ENCODE results near the gene PRKAA1.

The PRKAA1 gene

DNA sequence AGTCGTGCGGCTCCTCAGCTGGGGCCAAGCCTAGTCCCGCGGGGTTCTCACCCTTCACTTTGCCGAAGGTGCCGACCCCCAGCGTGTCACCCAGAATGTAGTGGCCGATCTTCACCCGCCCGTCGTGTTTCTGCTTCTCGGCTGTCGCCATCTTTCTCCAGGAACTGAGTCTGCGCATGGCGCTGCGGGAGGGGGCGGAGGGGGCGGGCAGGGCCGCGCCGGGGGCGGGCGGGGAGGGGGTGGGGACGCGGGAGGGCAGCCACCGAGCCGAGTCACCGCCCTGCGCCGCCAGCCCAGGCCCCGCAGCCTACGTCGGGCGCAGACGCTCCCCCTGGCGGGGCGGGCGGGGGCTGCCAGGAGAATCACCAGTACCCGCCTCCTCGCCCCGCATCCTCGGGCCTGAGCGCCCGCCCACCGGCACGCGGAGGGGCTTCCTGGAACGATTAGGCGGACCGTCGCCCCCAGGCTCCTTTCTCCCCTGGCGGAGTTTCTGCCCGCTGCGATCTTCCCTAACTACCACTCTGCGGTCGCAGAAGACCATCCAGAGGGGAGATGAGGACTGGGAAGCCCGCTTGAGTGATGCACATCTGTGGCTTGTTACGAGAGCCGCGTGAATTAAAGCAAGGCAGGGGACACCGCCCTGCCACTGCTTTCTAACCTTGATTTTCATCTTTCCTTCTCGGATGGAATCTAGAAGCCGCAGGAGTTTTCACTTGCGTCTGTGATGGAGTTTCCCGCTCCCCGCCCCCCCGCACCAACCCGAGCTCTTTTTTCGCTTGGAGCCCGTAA, at the start of gene PRKAA1:
TSS of gene PRKAA1 (minus strand) at position 363 of the 789 bp plus-strand sequence. CDS start at position 178, 185 bp downstream.
- peak; percentile 90 for DNase-seq

DNA sequence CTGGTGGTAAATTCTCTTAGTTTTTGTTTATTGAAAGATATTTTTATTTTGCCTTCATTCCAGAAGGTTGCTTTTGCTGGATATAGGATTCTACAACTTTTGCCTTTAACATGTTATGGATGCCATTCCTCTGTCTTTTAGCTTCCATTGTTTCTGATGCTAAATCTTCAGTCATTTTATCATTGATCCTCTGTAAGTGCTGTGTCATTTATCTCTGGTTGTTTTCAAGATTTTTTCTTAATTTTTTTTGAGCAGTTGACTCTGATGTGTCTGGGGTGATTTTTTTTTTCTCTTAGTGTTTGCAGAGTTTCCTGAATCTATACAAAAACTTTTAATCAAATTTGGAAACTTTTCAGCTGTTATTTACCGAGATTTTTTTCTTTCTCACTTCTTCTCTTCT, 49.4 kb upstream of the PRKAA1 start:
- DNase-seq: no peak

DNA sequence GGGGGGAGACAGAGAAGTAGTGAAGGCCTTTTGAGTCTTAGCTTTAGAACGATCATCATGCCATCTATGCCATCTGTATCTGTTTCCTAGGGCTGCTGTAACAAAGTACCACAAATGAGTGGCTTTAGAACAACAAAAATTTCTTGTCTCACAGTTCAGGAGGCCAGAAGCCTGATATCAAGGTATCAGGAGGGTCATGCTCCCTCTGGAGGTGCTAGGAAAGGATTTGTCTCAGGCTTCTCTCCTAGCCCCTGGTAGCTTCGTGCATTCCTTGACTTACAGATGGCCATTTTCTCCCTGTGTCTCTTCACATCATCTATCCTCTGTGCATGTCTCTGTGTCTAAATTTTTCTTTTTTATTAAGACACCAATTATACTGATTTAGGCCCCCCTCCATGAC, 48.2 kb upstream of the PRKAA1 start:
- no peak for DNase-seq

DNA sequence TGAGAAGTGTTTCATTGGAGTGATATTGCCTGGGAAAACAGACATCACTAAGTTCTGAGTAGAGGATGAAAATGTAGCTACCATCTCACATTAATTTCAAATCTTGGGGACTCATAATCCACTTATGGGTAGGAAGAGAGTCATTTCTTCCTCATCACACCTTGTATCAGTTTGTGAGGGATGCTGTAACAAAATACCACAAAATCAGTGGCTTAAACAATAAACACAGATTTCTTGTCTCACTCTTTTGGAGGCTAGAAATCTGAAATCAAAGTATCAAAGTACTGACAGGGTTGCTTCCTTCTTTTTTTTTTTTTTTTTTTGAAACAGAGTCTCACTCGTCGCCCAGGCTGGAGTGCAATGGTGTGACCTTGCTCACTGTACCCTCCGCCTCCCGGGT, 46.4 kb upstream of the PRKAA1 start:
- DNase-seq: no peak

DNA sequence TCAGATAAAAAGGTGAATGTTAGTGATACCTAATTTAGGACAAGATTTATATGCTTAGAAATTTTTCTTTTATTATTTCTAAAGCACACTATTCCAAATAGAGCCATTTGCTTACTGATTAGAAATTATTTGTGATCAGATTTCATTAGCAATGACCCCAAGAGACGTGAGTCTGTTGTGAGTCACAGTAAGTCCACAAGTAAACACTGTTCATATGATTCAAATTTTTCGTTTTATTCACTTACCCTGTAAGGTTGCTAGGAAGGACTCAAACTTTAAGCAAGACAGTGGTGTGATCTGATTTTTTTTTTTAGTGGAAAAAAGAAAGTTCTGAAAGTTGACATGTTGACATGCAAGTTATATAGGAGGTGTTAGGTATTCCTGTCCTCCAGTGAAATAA, 44.2 kb upstream of the PRKAA1 start:
- no peak for DNase-seq

DNA sequence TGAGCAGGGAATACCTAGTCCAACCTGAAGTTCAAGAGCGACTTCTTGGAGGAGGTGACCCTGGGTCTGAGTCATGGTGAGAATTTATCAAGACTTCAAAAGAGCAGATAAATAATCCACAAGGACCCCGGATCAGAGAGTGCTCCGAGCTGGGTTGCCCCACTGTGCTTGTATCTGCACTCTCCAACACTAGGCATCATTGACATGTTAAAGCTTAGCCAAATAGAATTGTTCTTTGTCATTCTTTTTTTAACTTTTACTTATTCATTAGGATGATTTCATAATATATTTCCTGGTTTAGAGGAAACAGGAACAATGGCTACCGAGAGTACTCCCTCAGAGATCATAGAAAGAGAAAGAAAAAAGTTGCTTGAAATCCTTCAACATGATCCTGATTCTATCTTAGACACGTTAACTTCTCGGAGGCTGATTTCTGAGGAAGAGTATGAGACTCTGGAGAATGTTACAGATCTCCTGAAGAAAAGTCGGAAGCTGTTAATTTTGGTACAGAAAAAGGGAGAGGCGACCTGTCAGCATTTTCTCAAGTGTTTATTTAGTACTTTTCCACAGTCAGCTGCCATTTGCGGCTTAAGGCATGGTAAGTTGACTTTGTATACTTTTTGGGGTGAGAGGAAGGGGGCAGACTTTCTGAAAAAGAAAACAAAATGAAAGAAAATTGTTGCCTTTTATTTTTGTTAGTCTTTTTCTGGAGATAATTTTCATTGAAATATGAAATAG, 43.1 kb upstream of the PRKAA1 start, which contains the start of gene CARD6:
TSS of gene CARD6 (plus strand) at position 300 of the 738 bp plus-strand sequence. CDS start at position 316, 16 bp downstream.
- DNase-seq: no peak

DNA sequence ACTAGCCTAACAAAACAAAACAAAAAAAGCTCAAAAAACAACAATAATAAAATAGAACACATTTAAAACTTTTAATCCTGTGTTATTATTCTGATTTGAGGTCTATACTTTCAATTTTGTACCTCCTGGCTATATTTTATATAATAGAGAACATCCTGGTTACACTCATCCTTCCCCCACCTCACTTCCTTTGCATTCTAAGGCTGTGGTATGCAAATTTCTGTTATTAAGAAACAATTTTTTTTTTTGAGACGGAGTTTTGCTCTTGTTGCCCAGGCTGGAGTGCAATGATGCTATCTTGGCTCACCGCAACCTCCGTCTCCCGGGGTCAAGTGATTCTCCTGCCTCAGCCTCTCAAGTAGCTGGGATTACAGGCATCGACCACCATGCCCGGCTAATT, 39.9 kb upstream of the PRKAA1 start:
- DNase-seq: no peak

DNA sequence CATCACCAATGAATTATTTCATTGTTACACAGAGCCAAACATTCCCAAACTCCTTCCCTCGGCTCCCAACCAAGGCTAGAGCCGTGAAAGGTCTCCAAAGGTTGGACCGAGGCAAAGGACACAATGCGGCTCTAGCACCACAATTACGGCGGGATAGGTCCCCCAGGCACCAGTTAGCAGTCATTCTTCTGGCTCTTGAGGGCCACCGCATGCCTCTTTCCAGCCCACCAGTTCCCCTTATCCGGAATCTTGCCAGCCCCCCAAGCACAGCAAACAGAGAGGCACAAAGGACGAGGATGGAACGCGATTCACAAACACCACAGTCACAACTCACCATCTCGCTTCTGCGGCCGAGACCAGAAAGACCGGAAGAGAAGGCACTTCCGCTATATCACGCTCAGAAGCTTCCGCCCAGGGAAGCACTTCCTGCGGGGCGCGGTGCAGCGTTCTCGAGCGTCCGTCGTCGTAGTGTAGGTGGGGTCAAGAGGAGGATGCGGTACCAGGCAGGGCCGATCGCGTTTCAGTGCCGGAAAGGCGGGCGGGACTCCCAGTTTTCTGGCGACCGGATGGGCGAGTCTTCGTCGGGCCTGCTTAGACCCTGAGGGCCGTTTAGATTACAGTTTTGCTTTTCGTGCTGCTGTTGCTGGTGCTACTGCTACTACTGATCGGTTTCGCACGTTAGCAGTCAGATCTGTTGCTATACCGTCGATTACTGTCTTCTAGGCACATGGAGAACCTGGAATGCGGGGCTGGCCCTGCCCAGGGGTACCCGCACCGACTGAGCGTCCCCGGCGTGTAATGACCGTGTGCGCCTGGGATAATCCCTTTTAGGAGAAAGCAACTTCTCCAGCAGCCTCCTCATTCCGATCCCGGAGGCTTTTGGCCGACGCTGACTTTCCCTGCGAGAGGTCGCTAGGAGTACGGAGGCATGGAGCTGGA, 36.9 kb upstream of the PRKAA1 start, which contains the start of gene RPL37:
TSS of gene RPL37 (minus strand) at position 374 of the 939 bp plus-strand sequence. CDS start at position 337, 37 bp downstream.
- DNase-seq: peak; percentile 98

DNA sequence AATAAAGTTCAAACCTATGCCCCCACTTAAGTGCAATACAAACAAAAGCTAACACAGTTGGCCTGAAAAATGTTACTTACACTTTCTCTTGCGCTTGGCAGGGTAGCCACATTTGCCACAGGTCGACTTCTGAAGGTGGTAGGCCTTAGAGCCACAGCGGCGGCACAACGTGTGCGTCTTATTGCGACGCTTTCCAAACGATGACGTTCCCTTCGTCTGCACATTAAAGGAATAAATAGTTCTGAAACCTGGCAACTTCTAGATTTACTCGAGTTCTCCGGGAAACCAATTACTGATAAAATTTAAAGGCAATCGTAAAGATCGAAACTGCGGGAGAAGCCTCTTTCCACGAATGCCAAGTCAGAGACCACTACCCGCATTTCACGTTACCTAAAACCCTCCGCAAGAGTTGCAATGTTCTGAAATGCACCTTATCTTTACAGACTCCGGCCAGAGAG, 36.2 kb upstream of the PRKAA1 start:
- no peak for DNase-seq

DNA sequence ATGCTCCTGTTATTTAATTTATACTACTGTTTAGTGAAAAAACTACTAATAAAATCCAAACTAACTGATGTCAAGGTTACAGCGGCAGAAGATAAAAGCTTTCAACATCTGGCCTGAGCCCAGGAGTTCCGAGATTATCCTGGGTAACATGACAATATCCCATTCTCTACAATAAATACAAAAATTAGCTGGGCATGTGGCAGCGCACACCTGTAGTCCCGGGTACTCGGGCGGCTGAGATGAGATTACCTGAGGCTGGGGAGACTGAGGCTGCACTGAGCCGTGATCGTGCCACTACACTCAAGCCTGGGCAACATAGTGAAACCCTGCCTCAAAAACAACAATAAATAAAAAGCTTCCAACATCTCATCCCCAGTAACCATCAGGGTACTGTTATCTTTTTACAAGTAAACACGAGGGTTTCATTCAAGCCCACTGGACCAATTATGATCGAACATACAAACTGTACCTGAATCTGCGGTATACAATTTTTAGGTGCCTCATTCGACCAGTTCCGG, 35.6 kb upstream of the PRKAA1 start:
- no peak for DNase-seq

DNA sequence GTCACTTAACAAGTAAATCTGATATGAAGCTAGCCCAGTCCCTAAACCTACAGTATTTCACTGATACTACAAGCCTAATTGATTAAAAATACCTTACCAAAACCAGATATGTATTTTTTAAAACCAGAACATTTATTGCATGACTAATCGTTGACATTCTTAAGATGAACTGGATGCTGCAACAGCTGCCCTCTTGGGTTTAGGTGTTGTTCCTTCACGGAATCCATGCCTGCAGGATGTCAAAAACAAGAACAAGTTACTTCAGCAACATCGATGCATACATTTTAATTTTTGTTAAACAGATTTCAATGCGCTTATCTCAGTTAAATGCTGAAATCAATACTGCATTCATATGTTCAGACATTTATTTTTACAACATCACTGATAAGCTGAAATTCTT, 34.2 kb upstream of the PRKAA1 start:
- DNase-seq: no peak

DNA sequence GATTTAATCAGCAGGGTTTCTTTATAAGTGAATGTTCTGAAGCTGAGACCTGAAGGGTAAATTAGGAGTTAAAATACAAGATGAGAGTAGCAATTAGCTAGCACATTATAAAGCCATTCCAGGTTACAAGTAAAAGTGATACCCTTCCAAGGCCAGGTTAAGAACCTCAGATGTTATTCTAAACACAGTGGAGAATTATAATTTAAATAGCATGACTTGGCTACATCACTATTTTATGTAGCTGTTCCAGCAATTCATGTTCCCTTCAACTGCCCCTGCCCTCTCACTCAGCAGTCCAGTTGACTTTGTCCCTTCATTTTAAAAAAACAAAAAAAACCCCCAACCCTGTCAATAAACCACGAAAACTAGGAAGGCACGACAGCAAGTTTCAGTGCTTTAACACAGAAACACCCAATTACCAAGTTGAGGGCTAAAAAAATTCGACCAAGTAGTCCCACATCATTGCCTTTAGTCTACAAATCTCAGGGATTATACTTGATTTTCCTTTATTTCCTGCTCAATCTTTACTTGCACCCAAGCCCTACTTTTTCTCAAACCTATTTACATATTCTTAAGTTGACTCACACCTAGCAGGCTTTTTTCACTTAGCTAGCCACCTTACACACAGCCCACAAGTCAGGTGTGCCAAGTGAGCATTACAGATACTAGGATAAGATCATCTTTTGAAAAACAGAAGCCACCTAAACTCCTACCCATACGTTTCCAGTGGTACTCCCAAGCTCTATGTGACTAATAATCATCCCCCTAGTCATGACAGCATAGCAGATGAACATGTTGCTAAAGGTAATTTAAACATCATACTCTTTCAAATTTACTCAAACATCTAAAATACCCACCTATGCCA, 33.4 kb upstream of the PRKAA1 start:
- no peak for DNase-seq

DNA sequence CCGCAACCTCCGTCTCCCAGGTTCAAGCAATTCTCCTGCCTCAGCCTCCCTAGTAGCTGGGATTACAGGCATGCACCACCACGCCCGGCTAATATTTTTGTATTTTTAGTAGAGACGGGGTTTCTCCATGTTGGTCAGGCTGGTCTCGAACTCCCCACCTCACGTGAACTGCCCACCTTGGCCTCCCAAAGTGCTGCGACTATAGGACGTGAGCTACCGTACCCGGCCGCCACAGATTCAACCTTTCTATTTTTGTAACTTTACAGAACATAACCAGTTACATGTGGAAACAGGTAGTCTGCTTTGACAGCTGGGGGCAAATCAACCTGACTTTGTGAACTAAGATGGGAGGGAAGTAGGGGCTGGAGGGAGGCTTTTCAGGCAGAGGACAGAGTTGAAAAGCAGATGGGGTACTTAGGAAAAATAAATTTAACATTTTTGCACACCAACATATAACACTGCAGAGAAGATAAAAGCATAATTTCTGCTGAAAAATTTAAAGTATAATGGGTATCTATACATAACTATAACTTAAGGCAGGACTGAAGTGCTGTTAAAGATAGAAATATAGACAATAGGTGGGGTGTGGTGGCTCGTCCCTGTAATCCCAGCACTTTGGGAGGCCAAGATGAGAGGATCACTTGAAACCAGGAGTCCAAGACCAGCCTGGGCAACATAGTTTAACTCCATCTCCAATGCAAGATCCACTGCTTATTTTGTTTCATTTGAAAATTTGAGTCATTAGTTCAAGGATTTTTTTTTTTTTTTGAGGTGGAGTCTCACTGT, 31.8 kb upstream of the PRKAA1 start:
- no peak for DNase-seq

DNA sequence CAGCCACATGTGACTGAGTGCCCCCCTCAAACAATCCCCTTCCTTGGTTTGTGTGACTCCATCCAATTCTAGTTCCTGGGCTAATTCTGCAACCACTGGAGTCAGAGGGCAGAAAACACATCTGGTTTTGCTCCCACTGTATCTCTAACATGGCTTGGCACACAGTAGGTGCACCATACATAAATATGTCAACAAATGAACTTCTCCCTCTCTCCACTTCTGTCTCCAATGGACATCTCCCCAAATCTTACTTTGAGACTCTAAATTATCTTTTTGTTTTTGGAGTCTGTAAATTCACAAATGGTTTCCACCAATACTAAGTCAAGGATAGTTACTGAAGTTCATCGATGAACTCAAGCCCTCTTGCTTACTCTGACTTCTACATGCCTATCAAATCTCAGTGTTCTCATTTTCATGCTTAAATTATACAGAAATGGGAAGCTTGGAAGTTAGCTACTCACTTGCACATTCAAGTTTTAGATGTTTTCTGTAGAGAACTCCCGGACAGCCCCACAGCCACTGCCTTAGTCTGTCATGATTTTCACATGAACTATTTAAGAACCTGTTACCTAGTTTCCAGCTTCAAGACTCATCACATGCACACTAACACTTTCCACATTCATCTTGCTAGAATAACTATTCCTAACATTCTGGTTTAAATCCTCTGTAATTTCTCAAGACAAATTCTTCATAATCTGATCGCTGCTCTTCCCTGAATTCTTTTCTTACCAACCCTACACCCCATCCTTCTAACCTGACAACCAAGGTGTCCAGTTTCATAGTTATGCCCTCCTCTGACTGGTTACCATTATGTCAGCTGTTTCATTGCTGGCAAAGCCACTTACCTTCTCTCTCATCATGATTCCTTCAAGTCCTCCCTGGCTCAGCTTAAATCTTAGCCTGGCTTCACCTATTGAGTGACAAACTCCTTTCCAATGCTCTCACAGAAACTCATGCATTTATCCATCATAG, 30.8 kb upstream of the PRKAA1 start:
- DNase-seq: no peak

DNA sequence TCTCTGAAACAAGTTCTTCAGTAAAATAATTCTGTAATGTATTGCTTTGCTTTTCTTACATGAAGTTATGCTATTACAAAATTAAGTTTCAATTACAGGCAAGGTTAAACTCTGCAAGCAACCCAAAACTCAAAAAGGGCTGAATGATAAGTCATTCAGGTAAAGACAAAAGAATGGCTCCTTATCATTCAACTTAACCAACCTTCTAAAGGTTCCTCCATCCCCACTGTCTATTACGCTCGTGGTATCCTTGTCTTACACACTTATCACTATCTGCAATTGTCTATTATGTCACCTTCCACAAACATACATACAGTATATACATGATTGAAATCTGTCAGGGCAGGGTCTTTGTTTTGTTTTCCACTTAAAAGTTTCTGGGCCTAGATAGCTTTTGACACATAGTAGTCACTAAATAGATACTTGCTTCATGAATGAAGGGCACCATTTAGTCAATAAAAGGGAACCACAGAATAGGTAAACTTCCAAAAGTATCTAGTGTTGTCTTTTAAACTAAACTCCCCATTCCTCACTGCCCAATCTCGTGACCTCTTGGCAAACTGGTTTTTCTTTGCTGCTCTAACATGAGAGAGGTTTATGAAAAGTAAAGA, 30.0 kb upstream of the PRKAA1 start:
- no peak for DNase-seq

DNA sequence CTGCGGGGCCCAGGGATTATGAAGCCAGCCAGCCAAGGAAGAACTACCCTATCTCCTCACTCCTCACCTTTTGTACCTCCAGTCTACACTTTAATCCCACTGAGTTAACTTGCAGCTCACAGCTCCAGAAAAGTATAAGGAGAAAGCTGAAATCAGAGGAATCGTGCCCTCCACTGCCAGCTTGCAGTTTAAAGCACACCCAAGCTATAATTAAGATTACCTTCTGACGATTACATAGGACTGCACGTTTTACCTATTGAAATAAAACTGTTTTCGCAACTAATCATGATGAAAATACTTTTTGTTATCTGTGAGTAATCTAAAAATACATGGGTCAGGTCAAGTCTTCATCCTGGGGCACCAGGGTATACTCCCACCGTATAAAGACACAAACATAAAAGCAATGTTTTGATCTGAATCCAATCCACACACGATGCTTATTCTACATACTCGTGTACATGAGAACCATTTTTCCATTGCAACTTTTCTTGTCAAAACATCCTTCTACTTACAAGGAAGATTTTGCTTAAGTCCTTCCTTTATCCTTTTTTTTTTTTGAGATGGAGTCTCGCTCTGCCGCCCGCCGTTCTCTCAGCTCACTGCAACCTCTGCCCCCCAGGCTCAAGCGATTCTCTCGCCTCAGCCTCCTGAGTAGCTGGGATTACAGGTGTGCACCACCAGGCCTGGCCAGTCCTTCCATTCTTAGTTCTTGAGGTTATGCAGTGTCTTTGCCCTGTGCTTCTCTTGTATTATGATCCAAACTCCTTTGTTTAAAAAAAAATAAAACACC, 29.2 kb upstream of the PRKAA1 start:
- no peak for DNase-seq

DNA sequence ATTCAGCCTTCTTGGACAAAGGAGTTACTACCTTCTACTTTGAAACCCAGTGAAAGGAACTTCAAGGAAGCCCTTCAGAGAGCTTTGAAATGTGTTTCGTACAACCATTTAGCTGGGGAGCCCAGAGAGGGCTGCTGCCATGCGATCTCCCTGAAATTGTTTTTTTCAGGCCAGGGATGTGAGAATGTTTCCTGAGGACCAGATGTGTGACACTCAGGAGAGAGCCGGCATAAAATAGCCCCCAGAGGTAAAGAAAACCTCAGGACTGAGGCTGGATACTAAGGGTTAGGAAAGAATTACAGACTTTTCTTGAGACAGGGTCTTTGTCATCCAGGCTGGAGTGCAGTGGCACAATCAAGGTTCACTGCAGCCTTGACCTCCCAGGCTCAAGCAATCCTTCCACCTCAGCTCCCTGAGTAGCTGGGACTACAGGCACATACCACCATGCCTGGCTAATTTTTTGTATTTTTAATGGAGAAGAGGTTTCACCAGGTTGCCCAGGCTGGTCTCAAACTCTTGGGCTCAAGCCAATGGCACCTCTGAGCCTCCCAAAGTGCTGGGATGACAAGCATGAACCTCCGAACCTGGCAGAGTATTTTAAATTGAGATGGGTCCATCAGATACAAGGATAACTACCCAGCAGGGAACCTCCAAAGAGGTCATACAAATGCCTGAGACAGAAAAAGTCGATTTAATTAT, 28.5 kb upstream of the PRKAA1 start:
- no peak for DNase-seq

Measured in NCI-H446 treated with DMSO at 0.1 percent for 48 hours (cell line).